ENCODE results near the gene CHMP1A.

Gene CHMP1A

GRCh38 chr16:89624777-89625761, 32.4 kb downstream of the CHMP1A start:
- DNase-seq (ENCODE audit: low spot score), result no peak

- no peak for DNase-seq (ENCODE audit: low spot score)
Measured at GRCh38 chr16:89623511-89624261, 33.8 kb downstream of the CHMP1A start.

GRCh38 chr16:89621698-89622409, 35.7 kb downstream of the CHMP1A start:
- no peak for DNase-seq (ENCODE audit: low spot score)

- DNase-seq (ENCODE audit: low spot score), result no peak
Measured at GRCh38 chr16:89621136-89621697, 36.3 kb downstream of the CHMP1A start.

- no peak for DNase-seq (ENCODE audit: low spot score)
Measured at GRCh38 chr16:89620406-89620841, 37.1 kb downstream of the CHMP1A start.

- DNase-seq (ENCODE audit: low spot score), result no peak
Measured at GRCh38 chr16:89619840-89620239, 37.7 kb downstream of the CHMP1A start.

- no peak for DNase-seq (ENCODE audit: low spot score)
Measured at GRCh38 chr16:89618109-89618998, 39.2 kb downstream of the CHMP1A start.

- no peak for DNase-seq (ENCODE audit: low spot score)
Measured at GRCh38 chr16:89617036-89617435, 40.5 kb downstream of the CHMP1A start.

GRCh38 chr16:89616623-89617022, 40.9 kb downstream of the CHMP1A start:
- DNase-seq (ENCODE audit: low spot score), result no peak

GRCh38 chr16:89615596-89616090, 41.9 kb downstream of the CHMP1A start:
- DNase-seq (ENCODE audit: low spot score), result no peak

- DNase-seq (ENCODE audit: low spot score), result no peak
Measured at GRCh38 chr16:89615176-89615575, 42.3 kb downstream of the CHMP1A start.

- DNase-seq (ENCODE audit: low spot score), result no peak
Measured at GRCh38 chr16:89613954-89614459, 43.5 kb downstream of the CHMP1A start.

GRCh38 chr16:89613231-89613953, 44.1 kb downstream of the CHMP1A start, which contains the start of gene DPEP1:
Gene DPEP1, plus strand, starts transcription at chr16:89613642. Its CDS starts 16,769 bp downstream, at chr16:89630411.
- no peak for DNase-seq (ENCODE audit: low spot score)

- no peak for DNase-seq (ENCODE audit: low spot score)
Measured at GRCh38 chr16:89612415-89613166, 44.9 kb downstream of the CHMP1A start.

GRCh38 chr16:89610108-89610453, 47.4 kb downstream of the CHMP1A start:
- DNase-seq (ENCODE audit: low spot score), result no peak

GRCh38 chr16:89607937-89608740, 49.4 kb downstream of the CHMP1A start:
- no peak for DNase-seq (ENCODE audit: low spot score)

- no peak for DNase-seq (ENCODE audit: low spot score)
Measured at GRCh38 chr16:89607453-89607852, 50.1 kb downstream of the CHMP1A start.

GRCh38 chr16:89606006-89606405, 51.5 kb downstream of the CHMP1A start:
- no peak for DNase-seq (ENCODE audit: low spot score)
